Natural killer cell (primary cell): Measurements from ENCODE around the gene EXOSC10. TPM values are rescaled to one million over a fixed set of nuclear protein-coding genes. Genes with fewer than 3 reads are reported as not detected.
"Not testable (repeated sequence)": the region's sequence is repeated elsewhere in the genome, so short reads cannot be mapped to it uniquely, and the experiment has no call there.

Source experiments
- ATAC-seq, 3 donors: fragments of 150-1000 bp in 2 of 3; fragments of 200-7000 bp in 1 of 3; cut with Tn5 transposase; 1 replicate in 1 of 3; 2 replicates in 2 of 3; pipeline ENCODE4 v1.10.0; 2021; ENCODE audit warnings: mild to moderate bottlenecking in 2 of 3, moderate library complexity in 2 of 3
- DNase-seq, 2 donors: peaks; one replicate each; pipeline versions ENCODE4 v3.0.0 to v3.0.0-alpha.2; 2013 to 2021; ENCODE audit warnings: mixed read lengths in 1 of 2
- H3K27ac ChIP-seq: one replicate; pipeline ENCODE4 v1.5.1; 2013; ENCODE audit warnings: mild to moderate bottlenecking, low read length
- H3K27me3 ChIP-seq: one replicate; pipeline ENCODE4 v1.6.1; 2013; ENCODE audit warnings: low read length; ENCODE audit not compliant: control insufficient read depth, insufficient read depth
- H3K36me3 ChIP-seq: one replicate; pipeline ENCODE4 v1.6.1; 2013; ENCODE audit warnings: low read length; ENCODE audit not compliant: control insufficient read depth, insufficient read depth
- H3K4me1 ChIP-seq: one replicate; pipeline ENCODE4 v1.6.1; 2013; ENCODE audit warnings: low read length; ENCODE audit not compliant: control insufficient read depth, insufficient read depth
- H3K4me3 ChIP-seq: one replicate; pipeline ENCODE4 v1.5.1; 2013; ENCODE audit warnings: low read length
- H3K9me3 ChIP-seq: one replicate; pipeline ENCODE4 v1.6.1; 2013; ENCODE audit warnings: low read length; ENCODE audit not compliant: control insufficient read depth, insufficient read depth
- H3K27ac Mint-ChIP-seq, 2 donors: one replicate each; pipeline ENCODE4 v1.8.0; 2022; ENCODE audit warnings: mild to moderate bottlenecking in 2 of 2, mixed read lengths in 2 of 2, moderate library complexity in 1 of 2
- H3K27me3 Mint-ChIP-seq, 2 donors: one replicate each; pipeline ENCODE4 v1.8.0; 2022; ENCODE audit warnings: low read depth in 2 of 2, mixed read lengths in 2 of 2
- H3K36me3 Mint-ChIP-seq: one replicate; pipeline ENCODE4 v1.8.0; 2022; ENCODE audit warnings: mixed read lengths
- H3K4me1 Mint-ChIP-seq, 2 donors: one replicate each; pipeline ENCODE4 v1.8.0; 2022; ENCODE audit warnings: mixed read lengths in 2 of 2
- H3K4me3 Mint-ChIP-seq: one replicate; pipeline ENCODE4 v1.8.0; 2022; ENCODE audit warnings: mild to moderate bottlenecking, moderate library complexity, mixed read lengths
- H3K9me3 Mint-ChIP-seq, 2 donors: one replicate each; pipeline ENCODE4 v1.8.0; 2022; ENCODE audit warnings: mixed read lengths in 2 of 2
- WGBS: methylation state at CpG from one replicate; pipeline ENCODE4 v1.1.7; 2013; ENCODE audit warnings: missing lambda C conversion rate; ENCODE audit not compliant: insufficient coverage; 5-methylcytosine and 5-hydroxymethylcytosine counted together
- intact Hi-C: fragments of 100-400 bp; cut with micrococcal nuclease; formaldehyde crosslinking; loops from one replicate; pipeline ENCODE4 v1.14.2; 2022
- total RNA-seq, 4 donors: library from RNA; stranded (reverse); fragments of 120-200 nt in 1 of 4; gene quantifications; one replicate each; pipeline versions ENCODE4 v1.2.3 to v1.2.4, GENCODE V29; 2013 to 2022
- TF ChIP-seq, protein P1 (sequence below): fragments of 200-600 bp; IDR thresholded peaks from one replicate; pipeline ENCODE4 v1.8.0; 2022; ENCODE audit warnings: antibody characterized with exemption

Gene EXOSC10
- total RNA-seq, 3 donors from 2014 or later (not counting 1 experiment from before 2014, with no cell fraction given): 85.2 to 97.2 (median 94.9) TPM

DNA sequence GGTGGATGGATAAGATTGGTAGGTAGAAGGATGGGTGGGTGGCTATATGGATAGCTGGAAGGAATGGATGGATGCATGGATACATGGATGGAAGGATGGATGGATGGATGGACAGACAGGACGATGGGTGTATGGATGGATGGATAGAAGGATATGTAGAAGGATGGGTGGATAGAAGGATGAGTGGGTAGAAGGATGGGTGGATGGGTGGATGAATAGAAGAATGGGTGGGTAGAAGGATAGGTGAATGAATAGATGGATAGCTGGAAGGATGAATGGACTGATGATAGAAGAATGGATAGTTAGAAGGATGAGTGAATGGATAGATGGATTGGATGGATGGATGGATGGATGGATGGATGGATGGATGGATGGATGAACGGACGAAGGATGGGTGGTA lies 57.6 kb downstream of the EXOSC10 start:
- TF ChIP-seq, protein P1, sequence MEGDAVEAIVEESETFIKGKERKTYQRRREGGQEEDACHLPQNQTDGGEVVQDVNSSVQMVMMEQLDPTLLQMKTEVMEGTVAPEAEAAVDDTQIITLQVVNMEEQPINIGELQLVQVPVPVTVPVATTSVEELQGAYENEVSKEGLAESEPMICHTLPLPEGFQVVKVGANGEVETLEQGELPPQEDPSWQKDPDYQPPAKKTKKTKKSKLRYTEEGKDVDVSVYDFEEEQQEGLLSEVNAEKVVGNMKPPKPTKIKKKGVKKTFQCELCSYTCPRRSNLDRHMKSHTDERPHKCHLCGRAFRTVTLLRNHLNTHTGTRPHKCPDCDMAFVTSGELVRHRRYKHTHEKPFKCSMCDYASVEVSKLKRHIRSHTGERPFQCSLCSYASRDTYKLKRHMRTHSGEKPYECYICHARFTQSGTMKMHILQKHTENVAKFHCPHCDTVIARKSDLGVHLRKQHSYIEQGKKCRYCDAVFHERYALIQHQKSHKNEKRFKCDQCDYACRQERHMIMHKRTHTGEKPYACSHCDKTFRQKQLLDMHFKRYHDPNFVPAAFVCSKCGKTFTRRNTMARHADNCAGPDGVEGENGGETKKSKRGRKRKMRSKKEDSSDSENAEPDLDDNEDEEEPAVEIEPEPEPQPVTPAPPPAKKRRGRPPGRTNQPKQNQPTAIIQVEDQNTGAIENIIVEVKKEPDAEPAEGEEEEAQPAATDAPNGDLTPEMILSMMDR: no peak
- Histone ChIP-seq H3K4me3 (no peak overlapping the region), H3K9me3 (no peaks in the 10 kb centered on the region), H3K27ac (no peak overlapping the region), H3K36me3 (no peaks in the 10 kb centered on the region), H3K4me1 (peaks cover 5% of the 10 kb centered on the region), H3K27me3 (no peaks in the 10 kb centered on the region)
- intact Hi-C loops: no loop called here
- 81% methylated on average over 3 of the region's 3 CpGs for WGBS
- Mint-ChIP-seq H3K9me3 (no peaks in the 10 kb centered on the region), H3K4me1 (no peaks in the 10 kb centered on the region), H3K27ac (no peak overlapping the region), H3K36me3 (no peaks in the 10 kb centered on the region), H3K4me3 (no peak overlapping the region), H3K27me3 (no peaks in the 10 kb centered on the region)
- ATAC-seq (no peak), DNase-seq (no peak)

DNA sequence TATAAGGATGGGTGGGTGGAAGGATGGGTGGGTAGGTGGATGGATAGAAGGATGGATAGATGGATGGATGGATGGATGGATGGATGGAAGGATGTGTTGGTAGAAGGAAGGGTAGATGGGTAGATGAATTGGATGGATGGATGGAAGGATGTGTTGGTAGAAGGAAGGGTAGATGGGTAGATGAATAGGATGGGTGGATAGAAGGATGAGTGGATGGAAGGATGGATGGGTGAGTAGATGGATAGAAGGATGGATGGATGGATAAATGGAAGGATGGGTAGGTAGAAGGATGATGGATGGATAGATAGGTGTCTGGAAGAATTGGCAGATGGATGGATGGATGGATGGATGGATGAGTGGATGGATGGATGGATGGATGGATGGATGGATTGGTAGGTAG lies 58.6 kb downstream of the EXOSC10 start:
- Mint-ChIP-seq H3K27ac (no peak overlapping the region), H3K4me3 (no peak overlapping the region), H3K9me3 (no peaks in the 10 kb centered on the region), H3K27me3 (no peaks in the 10 kb centered on the region), H3K4me1 (no peaks in the 10 kb centered on the region), H3K36me3 (no peaks in the 10 kb centered on the region)
- H3K9me3 ChIP-seq: no peaks in the 10 kb centered on the region
- no peak overlapping the region for H3K27ac ChIP-seq
- H3K4me3 ChIP-seq: no peak overlapping the region
- H3K36me3 ChIP-seq: no peaks in the 10 kb centered on the region
- TF ChIP-seq, protein P1: no peak
- DNase-seq (no peak), ATAC-seq (no peak)
- intact Hi-C loops: no loop called here
- peaks cover 5% of the 10 kb centered on the region for H3K4me1 ChIP-seq
- H3K27me3 ChIP-seq: no peaks in the 10 kb centered on the region

DNA sequence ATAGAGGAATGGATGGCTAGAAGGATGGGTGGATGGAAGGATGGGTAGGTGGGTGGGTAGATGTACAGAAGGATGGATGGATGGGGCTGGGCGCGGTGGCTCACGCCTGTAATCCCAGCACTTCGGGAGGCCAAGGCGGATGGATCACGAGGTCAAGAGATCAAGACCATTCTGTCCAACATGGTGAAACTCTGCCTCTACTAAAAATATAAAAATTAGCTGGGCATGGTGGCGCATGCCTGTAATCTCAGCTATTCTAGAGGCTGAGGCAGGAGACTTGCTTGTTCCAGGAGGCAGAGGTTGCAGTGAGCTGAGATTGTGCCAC lies 59.6 kb downstream of the EXOSC10 start:
- 91% methylated on average over 7 of the region's 7 CpGs for WGBS
- H3K4me1 ChIP-seq, H3K36me3 Mint-ChIP-seq, DNase-seq, H3K4me1 Mint-ChIP-seq, H3K9me3 ChIP-seq, H3K36me3 ChIP-seq, H3K4me3 Mint-ChIP-seq, H3K27ac Mint-ChIP-seq, H3K27me3 ChIP-seq, H3K9me3 Mint-ChIP-seq, H3K4me3 ChIP-seq, H3K27ac ChIP-seq, ATAC-seq, H3K27me3 Mint-ChIP-seq, intact Hi-C loops: not testable (repeated sequence)

DNA sequence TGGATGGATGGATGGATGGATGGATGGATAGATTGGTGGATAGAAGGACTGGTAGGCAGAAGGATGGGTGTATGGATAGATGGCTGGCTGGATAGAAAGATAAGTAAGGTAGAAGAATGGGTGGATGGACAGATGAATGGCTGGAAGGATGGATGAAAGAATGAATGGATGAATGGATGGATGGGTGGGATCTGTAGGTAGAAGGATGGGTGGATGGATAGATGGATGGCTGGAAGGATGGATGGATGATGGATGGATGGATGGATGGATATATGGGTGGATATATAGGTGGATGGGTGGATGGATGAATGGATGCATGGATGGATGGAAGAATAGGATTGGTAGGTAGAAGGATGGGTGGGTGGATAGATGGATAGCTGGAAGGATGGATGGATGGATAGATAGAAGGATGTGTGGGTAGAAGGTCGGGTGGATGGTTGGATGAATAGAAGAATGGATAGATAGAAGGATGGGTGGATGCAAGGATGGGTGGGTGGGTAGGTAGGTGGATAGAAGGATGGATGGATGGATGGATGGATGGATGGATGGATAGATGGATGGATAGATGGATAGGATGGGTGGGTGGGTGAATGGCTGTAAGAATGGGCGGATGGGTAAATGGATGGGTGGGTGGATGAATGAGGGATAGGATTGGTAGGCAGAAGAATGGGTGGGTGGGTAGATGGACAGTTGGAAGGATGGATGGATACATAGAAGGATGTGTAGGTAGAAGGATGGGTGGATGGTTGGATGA lies 60.1 kb downstream of the EXOSC10 start:
- 76% methylated on average over 2 of the region's 2 CpGs for WGBS

More for the DNA sequence above, 60.1 kb downstream of the EXOSC10 start:
- intact Hi-C loops: loop anchor here (10.0 kb wide), 1 partner anchor 685 kb away; no protein-coding TSS in a partner anchor
- no peaks in the 10 kb centered on the region for H3K27me3 Mint-ChIP-seq
- no peak for DNase-seq
- H3K9me3 Mint-ChIP-seq: no peaks in the 10 kb centered on the region
- H3K4me3 Mint-ChIP-seq: no peak overlapping the region
- Histone ChIP-seq H3K4me1 (peaks cover 5% of the 10 kb centered on the region), H3K27me3 (no peaks in the 10 kb centered on the region), H3K9me3 (no peaks in the 10 kb centered on the region), H3K27ac (no peak overlapping the region), H3K36me3 (no peaks in the 10 kb centered on the region), H3K4me3 (no peak overlapping the region)
- H3K4me1 Mint-ChIP-seq: no peaks in the 10 kb centered on the region
- no peak for ATAC-seq
- no peak overlapping the region for H3K27ac Mint-ChIP-seq
- H3K36me3 Mint-ChIP-seq: no peaks in the 10 kb centered on the region
- TF ChIP-seq, protein P1: no peak
